A549 (cell line): ENCODE data around the gene RNU6-9. TPM values are rescaled to one million over a fixed set of nuclear protein-coding genes. Genes with fewer than 3 reads are reported as not detected.

Experiments used
- ATAC-seq, 2 experiments: fragments of 200-7000 bp in 1 of 2; fragments of >200 bp in 1 of 2; cut with Nextera tagmentation in 1 of 2; cut with Tn5 transposase in 1 of 2; 3 replicates each; pipeline versions ENCODE4 v1.8.0 to v1.9.1; 2018 to 2020; ENCODE audit warnings: mild to moderate bottlenecking in 1 of 2, moderate library complexity in 1 of 2
- CTCF ChIA-PET: fragments of 300-600 bp; sonication (Branson Sonifier 250); formaldehyde crosslinking; extraction: SDS; loops from one replicate; lab custom pipeline; 2021; ENCODE audit warnings: antibody characterized with exemption, inconsistent platforms; lab: Yijun Ruan, JAX
- POLR2A ChIA-PET: fragments of 350-600 bp; formaldehyde crosslinking; extraction: SDS; loops from one replicate; lab custom pipeline; 2021; ENCODE audit warnings: antibody characterized with exemption, inconsistent platforms; lab: Yijun Ruan, JAX
- DNase-seq, 2 experiments: peaks; one replicate each; pipeline versions ENCODE4 v3.0.0 to v3.0.0-alpha.2; 2011 to 2016; ENCODE audit warnings: low read depth in 1 of 2, low spot score in 1 of 2
- FAIRE-seq: peaks from 2 replicates; lab custom pipeline; 2011; peaks lifted over from hg19 to GRCh38; lab: Jason Lieb, UNC
- H3K27ac ChIP-seq, 2 experiments: fragments of >200 bp; sonication (Bioruptor Twin); formaldehyde crosslinking; 3 replicates each; pipeline ENCODE4 v1.5.1; 2016 to 2017
- H3K4me1 ChIP-seq: fragments of >200 bp; sonication (Bioruptor Twin); formaldehyde crosslinking; 3 replicates; pipeline ENCODE4 v1.6.1; 2016
- H3K4me2 ChIP-seq: fragments of >200 bp; sonication (Bioruptor Twin); formaldehyde crosslinking; 3 replicates; pipeline ENCODE4 v1.6.1; 2016
- H3K4me3 ChIP-seq: fragments of >200 bp; sonication (Bioruptor Twin); formaldehyde crosslinking; 3 replicates; pipeline ENCODE4 v1.5.1; 2016
- H3K9me3 ChIP-seq: fragments of >200 bp; sonication (Bioruptor Twin); formaldehyde crosslinking; 3 replicates; pipeline ENCODE4 v1.6.1; 2016
- ATOH8 ChIP-seq: fragments of 250-450 bp; sonication (Bioruptor Pico); IDR thresholded peaks from 2 replicates; pipeline ENCODE4 v1.5.0; 2020; ENCODE audit warnings: low read depth, mild to moderate bottlenecking, moderate library complexity
- BCL3 ChIP-seq: fragments of >200 bp; sonication (Bioruptor Twin); formaldehyde crosslinking; IDR thresholded peaks from 3 replicates; pipeline ENCODE4 v1.6.1; 2016
- CEBPB ChIP-seq, 2 experiments: fragments of >200 bp in 1 of 2; sonication (Bioruptor Twin) in 1 of 2; formaldehyde crosslinking in 1 of 2; IDR thresholded peaks; 2 replicates each; pipeline ENCODE4 v1.6.1; 2012 to 2016
- CHD4 ChIP-seq: fragments of 200-600 bp; sonication (generic); IDR thresholded peaks from 2 replicates; pipeline ENCODE4 v1.6.1; 2016; ENCODE audit warnings: antibody characterized with exemption, mild to moderate bottlenecking, borderline replicate concordance
- EHF ChIP-seq: fragments of 250-450 bp; sonication (Bioruptor Pico); IDR thresholded peaks from 2 replicates; pipeline ENCODE4 v1.5.0; 2020; ENCODE audit warnings: mild to moderate bottlenecking
- EP300 ChIP-seq, 2 experiments: fragments of >200 bp; sonication (Bioruptor Twin); formaldehyde crosslinking; IDR thresholded peaks; 2 replicates in 1 of 2; 3 replicates in 1 of 2; pipeline ENCODE4 v1.6.1; 2016 to 2017
- HES2 ChIP-seq: fragments of >200 bp; sonication (Bioruptor Twin); formaldehyde crosslinking; IDR thresholded peaks from 2 replicates; pipeline ENCODE4 v1.6.1; 2016
- HMGXB4 ChIP-seq: fragments of 250-450 bp; sonication (Bioruptor Pico); IDR thresholded peaks from 2 replicates; pipeline ENCODE4 v1.5.0; 2021; ENCODE audit warnings: mild to moderate bottlenecking, moderate library complexity, borderline replicate concordance
- HOXA7 ChIP-seq: fragments of 250-450 bp; sonication (Bioruptor Pico); IDR thresholded peaks from 2 replicates; pipeline ENCODE4 v1.5.0; 2020; ENCODE audit warnings: mild to moderate bottlenecking, moderate library complexity
- JUNB ChIP-seq: fragments of >200 bp; sonication (Bioruptor Twin); formaldehyde crosslinking; IDR thresholded peaks from 2 replicates; pipeline ENCODE4 v1.6.1; 2016
- KDM1A ChIP-seq: fragments of 200-600 bp; sonication (generic); IDR thresholded peaks from 2 replicates; pipeline ENCODE4 v1.6.1; 2016; ENCODE audit warnings: low read depth, mild to moderate bottlenecking
- KDM5A ChIP-seq: fragments of 200-600 bp; sonication (generic); IDR thresholded peaks from 2 replicates; pipeline ENCODE4 v1.6.1; 2016; ENCODE audit warnings: antibody characterized with exemption, mild to moderate bottlenecking
- NR3C1 ChIP-seq: fragments of >200 bp; sonication (Bioruptor Twin); formaldehyde crosslinking; IDR thresholded peaks from 3 replicates; pipeline ENCODE4 v1.6.1; 2017
- PBX3 ChIP-seq: IDR thresholded peaks from 2 replicates; pipeline ENCODE4 v1.6.1; 2012
- POLR2A ChIP-seq: IDR thresholded peaks from 2 replicates; pipeline ENCODE4 v1.6.1; 2012; ENCODE audit warnings: mild to moderate bottlenecking, low read length
- POLR2AphosphoS2 ChIP-seq: conservative IDR thresholded peaks from 2 replicates; pipeline ENCODE4 v1.6.1; 2012; ENCODE audit warnings: low read length, improper control_type of control experiment, inconsistent platforms
- RARB ChIP-seq: fragments of 250-450 bp; sonication (Bioruptor Pico); IDR thresholded peaks from 2 replicates; pipeline ENCODE4 v1.8.0; 2021; ENCODE audit warnings: mild to moderate bottlenecking, moderate library complexity
- RCOR1 ChIP-seq: fragments of 150-350 bp; IDR thresholded peaks from 2 replicates; pipeline ENCODE4 v1.6.1; 2014; ENCODE audit warnings: antibody characterized with exemption, low read length, low read depth
- RFX5 ChIP-seq: fragments of 450-650 bp; IDR thresholded peaks from 2 replicates; pipeline ENCODE4 v1.7.1; 2014; ENCODE audit warnings: antibody characterized with exemption, mild to moderate bottlenecking, moderate library complexity
- SMC3 ChIP-seq: fragments of >200 bp; sonication (Bioruptor Twin); formaldehyde crosslinking; IDR thresholded peaks from 3 replicates; pipeline ENCODE4 v1.6.1; 2018; ENCODE audit warnings: inconsistent platforms
- TFCP2L1 ChIP-seq: fragments of 250-450 bp; sonication (Bioruptor Pico); IDR thresholded peaks from 2 replicates; pipeline ENCODE4 v1.5.0; 2021; ENCODE audit warnings: mild to moderate bottlenecking
- ZFP36 ChIP-seq: fragments of 450-650 bp; IDR thresholded peaks from 2 replicates; pipeline ENCODE4 v1.6.1; 2014; ENCODE audit warnings: borderline replicate concordance; ENCODE audit not compliant: partially characterized antibody
- WGBS: methylation state at CpG from one replicate; pipeline ENCODE4 v1.1.6; 2017; ENCODE audit errors: missing lambda C conversion rate; 5-methylcytosine and 5-hydroxymethylcytosine counted together
- polyA plus RNA-seq, 4 experiments: library from polyadenylated mRNA; depleted of rRNA in 3 of 4; stranded (reverse); fragments of >200 nt; fragmentation: RNase III in 1 of 4; extraction: RNeasy Plus Mini Kit Qiagen cat#74134 plus additional on column Dnase treatment in 1 of 4; gene quantifications; 2 replicates in 3 of 4; 3 replicates in 1 of 4; pipeline ENCODE4 v1.2.3, GENCODE V29; 2011 to 2017

Gene RNU6-9
- polyA plus RNA-seq, 2 of the 4 experiments (the other 2 are of a cell fraction): not detected

- Histone ChIP-seq H3K9me3 (no peaks in the 10 kb centered on the region), H3K4me2 (no peak overlapping the region), H3K27ac (no peak overlapping the region; a peak in 1 of 6 replicates), H3K4me1 (peaks cover 34% of the 10 kb centered on the region), H3K4me3 (no peak overlapping the region)
- 82% methylated on average over 12 of the region's 38 CpGs for WGBS
- DNase-seq: no peak
- ChIA-PET POLR2A (no interaction called here), CTCF (interaction anchor here (3.1 kb wide), 1 partner anchor 10 kb away, joined by 13 read pairs; no protein-coding TSS in a partner anchor)
- no peak for ATAC-seq
- TF ChIP-seq BCL3 (no peak), CHD4 (no peak), ZFP36 (no peak), JUNB (no peak), CEBPB (IDR thresholded peaks at IDR 0.05) (no peak), ATOH8 (no peak), HMGXB4 (CRISPR knock-in tag) (no peak), RARB (CRISPR knock-in tag) (no peak), EP300 (IDR thresholded peaks at IDR 0.05) (no peak), POLR2A (no peak), KDM5A (no peak), RFX5 (no peak), RCOR1 (no peak), EHF (no peak), HOXA7 (CRISPR knock-in tag) (no peak)
- FAIRE-seq: no peak
Observed at GRCh38 chr19:866769-867300, 26.4 kb upstream of the RNU6-9 start.

GRCh38 chr19:867301-867793, 25.9 kb upstream of the RNU6-9 start:
- H3K27ac ChIP-seq: peak overlapping the region in 1 of 2 experiments; percentile 95; a peak in 2 of 6 replicates
- no peak for DNase-seq
- H3K9me3 ChIP-seq: no peaks in the 10 kb centered on the region
- WGBS: 70% methylated on average over 5 of the region's 16 CpGs
- ATAC-seq: no peak
- FAIRE-seq: no peak
- H3K4me1 ChIP-seq: peaks cover 39% of the 10 kb centered on the region
- H3K4me3 ChIP-seq: no peak overlapping the region
- ChIA-PET CTCF (interaction anchor here (1.0 to 3.1 kb wide), 2 partner anchors 8 to 10 kb away, joined by 5 to 13 read pairs; partner anchors contain the start of gene CFD), POLR2A (no interaction called here)
- H3K4me2 ChIP-seq: no peak overlapping the region
- TF ChIP-seq KDM1A (no peak), TFCP2L1 (CRISPR knock-in tag) (no peak), HES2 (no peak), PBX3 (peak; percentile 40; the same call in 1 of the 2 replicates), SMC3 (no peak), NR3C1 (no peak), POLR2AphosphoS2 (no peak)
